Measurements from ENCODE around the gene LRRK2.

Gene LRRK2

GRCh38 chr12:40292788-40293429 lies 68.1 kb downstream of the LRRK2 start:
- no peak for DNase-seq (ENCODE audit: low read depth, low spot score)
- H3K4me3 ChIP-seq (ENCODE audit: low read length): no peak overlapping the region

GRCh38 chr12:40298341-40298740 lies 73.5 kb downstream of the LRRK2 start:
- no peak overlapping the region for H3K4me3 ChIP-seq (ENCODE audit: low read length)
- DNase-seq (ENCODE audit: low read depth, low spot score): no peak

GRCh38 chr12:40300490-40300889 lies 75.7 kb downstream of the LRRK2 start:
- DNase-seq (ENCODE audit: low read depth, low spot score): no peak

GRCh38 chr12:40309001-40309400 lies 84.2 kb downstream of the LRRK2 start:
- DNase-seq (ENCODE audit: low read depth, low spot score): no peak

More at GRCh38 chr12:40300490-40300889, 75.7 kb downstream of the LRRK2 start:
- no peak overlapping the region for H3K4me3 ChIP-seq (ENCODE audit: low read length)

GRCh38 chr12:40310211-40310610 lies 85.4 kb downstream of the LRRK2 start:
- no peak overlapping the region for H3K4me3 ChIP-seq (ENCODE audit: low read length)
- DNase-seq (ENCODE audit: low read depth, low spot score): no peak

More at GRCh38 chr12:40309001-40309400, 84.2 kb downstream of the LRRK2 start:
- H3K4me3 ChIP-seq (ENCODE audit: low read length): no peak overlapping the region

GRCh38 chr12:40312196-40312595 lies 87.4 kb downstream of the LRRK2 start:
- H3K4me3 ChIP-seq (ENCODE audit: low read length): no peak overlapping the region
- no peak for DNase-seq (ENCODE audit: low read depth, low spot score)

- H3K4me3 ChIP-seq (ENCODE audit: low read length): no peak overlapping the region
- no peak for DNase-seq (ENCODE audit: low read depth, low spot score)
Observed at GRCh38 chr12:40312982-40313576, 88.3 kb downstream of the LRRK2 start.

GRCh38 chr12:40313928-40314327 lies 89.1 kb downstream of the LRRK2 start:
- DNase-seq (ENCODE audit: low read depth, low spot score): no peak
- H3K4me3 ChIP-seq (ENCODE audit: low read length): no peak overlapping the region

GRCh38 chr12:40314927-40315326 lies 90.1 kb downstream of the LRRK2 start:
- no peak for DNase-seq (ENCODE audit: low read depth, low spot score)
- H3K4me3 ChIP-seq (ENCODE audit: low read length): no peak overlapping the region

GRCh38 chr12:40315375-40315774 lies 90.6 kb downstream of the LRRK2 start:
- no peak for DNase-seq (ENCODE audit: low read depth, low spot score)
- no peak overlapping the region for H3K4me3 ChIP-seq (ENCODE audit: low read length)

GRCh38 chr12:40324261-40324660 lies 99.5 kb downstream of the LRRK2 start:
- H3K4me3 ChIP-seq (ENCODE audit: low read length): no peak overlapping the region

GRCh38 chr12:40325349-40325960 lies 100.7 kb downstream of the LRRK2 start:
- H3K4me3 ChIP-seq (ENCODE audit: low read length): no peak overlapping the region
- peak; percentile 65 for DNase-seq (ENCODE audit: low read depth, low spot score)

More at GRCh38 chr12:40324261-40324660, 99.5 kb downstream of the LRRK2 start:
- DNase-seq (ENCODE audit: low read depth, low spot score): no peak

- no peak for DNase-seq (ENCODE audit: low read depth, low spot score)
- H3K4me3 ChIP-seq (ENCODE audit: low read length): no peak overlapping the region
Observed at GRCh38 chr12:40327535-40327934, 102.7 kb downstream of the LRRK2 start.

GRCh38 chr12:40330180-40330579 lies 105.4 kb downstream of the LRRK2 start:
- DNase-seq (ENCODE audit: low read depth, low spot score): no peak
- no peak overlapping the region for H3K4me3 ChIP-seq (ENCODE audit: low read length)

GRCh38 chr12:40331886-40332285 lies 107.1 kb downstream of the LRRK2 start:
- H3K4me3 ChIP-seq (ENCODE audit: low read length): no peak overlapping the region
- DNase-seq (ENCODE audit: low read depth, low spot score): no peak

- DNase-seq (ENCODE audit: low read depth, low spot score): no peak
- H3K4me3 ChIP-seq (ENCODE audit: low read length): no peak overlapping the region
Observed at GRCh38 chr12:40335991-40336390, 111.2 kb downstream of the LRRK2 start.

- no peak overlapping the region for H3K4me3 ChIP-seq (ENCODE audit: low read length)
- DNase-seq (ENCODE audit: low read depth, low spot score): no peak
Observed at GRCh38 chr12:40336573-40337199, 111.9 kb downstream of the LRRK2 start.

GRCh38 chr12:40338071-40338470 lies 113.3 kb downstream of the LRRK2 start:
- no peak overlapping the region for H3K4me3 ChIP-seq (ENCODE audit: low read length)
- DNase-seq (ENCODE audit: low read depth, low spot score): no peak

GRCh38 chr12:40338621-40339020 lies 113.8 kb downstream of the LRRK2 start:
- no peak overlapping the region for H3K4me3 ChIP-seq (ENCODE audit: low read length)
- no peak for DNase-seq (ENCODE audit: low read depth, low spot score)

- H3K4me3 ChIP-seq (ENCODE audit: low read length): no peak overlapping the region
- DNase-seq (ENCODE audit: low read depth, low spot score): no peak
Observed at GRCh38 chr12:40342010-40342409, 117.2 kb downstream of the LRRK2 start.

Data from Jurkat, Clone E6-1 (cell line).